Measurements from ENCODE around the gene PLEKHM2.

DNA sequence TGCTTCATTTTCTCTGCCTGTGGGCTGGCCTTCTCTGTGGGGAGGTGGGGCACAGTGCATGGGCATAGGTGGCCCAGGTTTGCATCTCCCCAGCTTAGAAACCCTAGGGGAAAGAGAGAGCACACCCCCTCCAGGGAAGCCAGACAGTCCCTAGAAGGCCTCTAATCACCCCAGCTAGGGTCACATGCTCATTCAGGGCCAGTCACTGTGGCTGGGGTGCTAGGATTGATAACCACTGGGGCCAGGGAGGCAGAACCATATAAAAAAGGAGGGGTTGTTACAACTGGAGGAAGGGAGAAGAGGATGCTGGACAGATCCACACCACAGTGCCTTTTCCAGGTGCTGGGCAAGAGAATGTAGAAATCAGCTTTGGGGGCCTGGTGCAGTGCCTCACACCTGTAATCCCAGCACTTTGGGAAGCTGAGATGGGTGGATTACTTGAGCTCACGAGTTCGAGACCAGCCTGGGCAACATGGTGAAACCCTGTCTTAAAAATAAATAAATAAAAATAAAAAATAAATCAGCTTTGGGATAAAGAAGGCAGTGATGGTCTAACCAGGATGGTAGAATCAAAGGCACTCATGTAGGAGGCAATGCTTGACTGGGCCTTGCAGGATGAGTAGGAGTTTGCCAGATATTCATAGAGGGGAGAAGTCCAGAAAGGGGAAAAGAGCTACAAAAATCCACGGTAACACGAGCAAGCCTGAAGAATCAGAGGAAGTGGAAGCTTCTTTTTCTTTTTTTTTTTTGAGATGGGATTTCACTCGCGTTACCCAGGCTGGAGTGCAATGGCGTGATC is 94.0 kb downstream of the PLEKHM2 start:
- TF ChIP-seq EZH2phosphoT487 (IDR thresholded peaks at IDR 0.05; ENCODE audit: borderline replicate concordance, low read length) (no peak), CTCF (IDR thresholded peaks at IDR 0.05; ENCODE audit: low read depth, low read length, poor library complexity, severe bottlenecking) (no peak)

Data from DOHH2 (cell line).